Spleen (tissue), 11 donors: ENCODE measurements around the gene BMAL2. TPM values are rescaled to one million over a fixed set of nuclear protein-coding genes. Genes with fewer than 3 reads are reported as not detected.

Experiments
- DNase-seq: peaks from one replicate; pipeline ENCODE4 v3.0.0-alpha.2; 2020
- H3K27ac ChIP-seq, 8 donors: fragments of 200-600 bp; sonication (generic) in 7 of 8; 1 replicate in 4 of 8; 2 replicates in 4 of 8; pipeline versions ENCODE4 v1.5.0 to v1.8.0; 2016 to 2021; ENCODE audit warnings: inconsistent platforms in 4 of 8, mild to moderate bottlenecking in 4 of 8, moderate library complexity in 1 of 8
- H3K27me3 ChIP-seq, 7 donors: fragments of 200-600 bp; sonication (generic) in 6 of 7; replicated peaks in 1 of 7; 1 replicate in 4 of 7; 2 replicates in 3 of 7; pipeline versions ENCODE4 v1.5.0 to v1.8.0; 2016 to 2021; ENCODE audit warnings: inconsistent platforms in 3 of 7, mild to moderate bottlenecking in 1 of 7
- H3K36me3 ChIP-seq, 6 donors: fragments of 200-600 bp; sonication (generic) in 5 of 6; 1 replicate in 4 of 6; 2 replicates in 2 of 6; pipeline versions ENCODE4 v1.5.0 to v1.8.0; 2016 to 2021; ENCODE audit warnings: inconsistent platforms in 2 of 6
- H3K4me1 ChIP-seq, 6 donors: fragments of 200-600 bp; sonication (generic) in 5 of 6; 1 replicate in 3 of 6; 2 replicates in 3 of 6; pipeline versions ENCODE4 v1.5.0 to v1.8.0; 2016 to 2021; ENCODE audit warnings: inconsistent platforms in 3 of 6
- H3K4me3 ChIP-seq, 8 donors: fragments of 200-600 bp; sonication (generic) in 7 of 8; 1 replicate in 4 of 8; 2 replicates in 4 of 8; pipeline versions ENCODE4 v1.5.0 to v1.8.0; 2016 to 2021; ENCODE audit warnings: inconsistent platforms in 4 of 8, mild to moderate bottlenecking in 4 of 8, moderate library complexity in 2 of 8
- H3K9me3 ChIP-seq, 8 donors: fragments of 200-600 bp; sonication (generic) in 7 of 8; 1 replicate in 4 of 8; 2 replicates in 4 of 8; pipeline versions ENCODE4 v1.5.0 to v1.8.0; 2016 to 2021; ENCODE audit warnings: inconsistent platforms in 4 of 8
- CTCF ChIP-seq, 11 experiments: fragments of 200-600 bp in 7 of 11; fragments of 450-650 bp in 4 of 11; sonication (generic) in 4 of 11; IDR thresholded peaks in 8 of 11; conservative IDR thresholded peaks in 3 of 11; 1 replicate in 7 of 11; 2 replicates in 4 of 11; pipeline versions ENCODE4 v1.4.0 to v1.8.0; 2016 to 2021; ENCODE audit warnings: antibody characterized with exemption in 11 of 11, inconsistent platforms in 4 of 11, mild to moderate bottlenecking in 1 of 11
- POLR2A ChIP-seq, 3 donors: fragments of 450-650 bp; IDR thresholded peaks; one replicate each; pipeline ENCODE4 v1.5.1; 2017; ENCODE audit warnings: antibody characterized with exemption in 3 of 3, mild to moderate bottlenecking in 1 of 3
- POLR2AphosphoS5 ChIP-seq, 3 donors: sonication (generic); formaldehyde crosslinking; IDR thresholded peaks; one replicate each; pipeline ENCODE4 v1.5.1; 2017; ENCODE audit warnings: antibody characterized with exemption in 3 of 3
- WGBS, 5 donors: extraction: QIAGEN DNeasy Blood & Tissue Kit in 3 of 5; methylation state at CpG; one replicate each; pipeline versions ENCODE4 v1.1.5 to v1.1.7; 2013 to 2018; 5-methylcytosine and 5-hydroxymethylcytosine counted together
- intact Hi-C: fragments of 100-400 bp; cut with DNase I; formaldehyde crosslinking; loops from one replicate; pipeline ENCODE4 v1.15.0; 2023; ENCODE audit warnings: low total_unique reads
- polyA plus RNA-seq, 3 donors: library from polyadenylated mRNA; stranded (reverse); fragments of 200-250 nt; gene quantifications; one replicate each; pipeline ENCODE4 v1.2.1, GENCODE V29; 2013
- total RNA-seq, 7 donors: library from RNA; depleted of rRNA in 3 of 7; stranded (reverse); fragments of >200 nt in 3 of 7; fragmentation: NEBNext Ultra II Directional in 4 of 7; extraction: Animal tissue kit (Norgen Biotek cat#: 25700) in 4 of 7; gene quantifications; one replicate each; pipeline versions ENCODE4 v1.1.0 to v1.2.1, GENCODE V29; 2016 to 2021
- donor health status: healthy with polysubstance abuse.
- donor health status: DM: no; HTN: no; CAD: no; lungs with moderate emphysema.
- donor health status: DM: no; HTN: no; CAD: no.
- donor health status: Bipolar disorder and iron deficiency.
- donor health status: healthy.
- donor health status: DM: no; HTN: no; CAD: no.
- donor health status: DM: yes; HTN: yes; CAD: no.

The BMAL2 gene
- total and polyA plus RNA-seq, 10 donors, result 0.67 to 3.7 (median 1.6) TPM

- Histone ChIP-seq H3K4me1 (no peaks in the 10 kb centered on the region), H3K4me3 (no peak overlapping the region), H3K27me3 (no peaks in the 10 kb centered on the region), H3K27ac (no peak overlapping the region), H3K9me3 (no peaks in the 10 kb centered on the region), H3K36me3 (peaks cover 0 to 99% (median 52%) of the 10 kb centered on the region in 6 donors)
- intact Hi-C loops, result no loop called here
- DNase-seq, result no peak
- no peak for TF ChIP-seq CTCF (IDR thresholded peaks at IDR 0.05 in 8 of 11, conservative IDR thresholded peaks at IDR 0.05 in 3 of 11)
- WGBS, 5 donors, result 56 to 81% (median 64%) methylated on average over 1 of the region's 1 CpG
Observed at GRCh38 chr12:27319409-27319808, 13.2 kb upstream of the BMAL2 start.

DNA sequence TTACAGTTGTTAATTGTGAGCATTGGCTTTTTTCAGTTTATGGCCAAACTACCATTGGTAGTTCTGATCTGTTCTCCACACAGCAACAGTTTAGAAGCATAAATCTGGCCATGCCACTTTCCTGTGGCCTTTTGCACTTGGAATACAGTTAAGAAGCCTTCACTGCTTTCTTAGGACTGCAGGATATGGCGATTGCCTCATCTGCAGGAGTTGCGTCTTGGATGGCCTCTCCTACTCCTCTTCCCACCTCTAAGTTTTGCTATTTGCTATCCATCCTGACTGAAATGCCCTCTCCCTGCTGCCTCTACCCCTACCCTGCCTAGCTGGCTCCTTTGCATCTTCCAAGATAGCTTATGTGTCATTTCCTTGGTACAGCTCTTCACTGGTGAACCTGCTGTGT is 12.8 kb upstream of the BMAL2 start:
- intact Hi-C loops, result no loop called here
- 83 to 98% (median 92%) methylated on average over 2 of the region's 2 CpGs for WGBS, 5 donors
- TF ChIP-seq POLR2AphosphoS5 (IDR thresholded peaks at IDR 0.05), result no peak

DNA sequence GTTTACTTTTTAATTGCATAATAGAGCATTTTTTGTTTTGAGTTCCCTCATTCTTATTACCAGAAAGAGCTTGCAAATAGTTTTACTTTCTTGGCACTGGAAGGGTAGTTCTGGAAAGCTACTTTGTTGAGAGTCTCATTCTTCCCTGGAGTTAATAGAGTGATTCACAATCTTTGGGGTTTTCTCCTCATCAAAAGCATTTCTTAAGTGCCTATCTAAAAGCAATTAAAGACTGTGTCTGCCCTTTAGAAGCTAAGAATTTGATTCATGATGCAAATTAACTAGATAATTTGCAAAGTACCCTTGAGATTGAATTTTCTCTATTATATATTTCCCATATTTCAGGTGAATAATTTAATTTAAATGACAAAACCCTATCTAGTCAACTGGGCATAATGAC is 8.1 kb upstream of the BMAL2 start:
- intact Hi-C loops, result no loop called here
- Histone ChIP-seq H3K9me3 (no peaks in the 10 kb centered on the region), H3K27ac (no peak overlapping the region), H3K27me3 (peaks cover 0 to 2% (median 0%) of the 10 kb centered on the region in 7 donors), H3K4me3 (no peak overlapping the region), H3K4me1 (no peaks in the 10 kb centered on the region), H3K36me3 (peaks cover 0 to 82% (median 26%) of the 10 kb centered on the region in 6 donors)
- TF ChIP-seq POLR2A (IDR thresholded peaks at IDR 0.05) (no peak), POLR2AphosphoS5 (IDR thresholded peaks at IDR 0.05) (no peak)
- DNase-seq, result no peak

More for the DNA sequence above, 12.8 kb upstream of the BMAL2 start:
- Histone ChIP-seq H3K27ac (no peak overlapping the region), H3K4me1 (no peaks in the 10 kb centered on the region), H3K36me3 (peaks cover 0 to 99% (median 50%) of the 10 kb centered on the region in 6 donors), H3K4me3 (no peak overlapping the region), H3K9me3 (no peaks in the 10 kb centered on the region), H3K27me3 (no peaks in the 10 kb centered on the region)
- no peak for DNase-seq

DNA sequence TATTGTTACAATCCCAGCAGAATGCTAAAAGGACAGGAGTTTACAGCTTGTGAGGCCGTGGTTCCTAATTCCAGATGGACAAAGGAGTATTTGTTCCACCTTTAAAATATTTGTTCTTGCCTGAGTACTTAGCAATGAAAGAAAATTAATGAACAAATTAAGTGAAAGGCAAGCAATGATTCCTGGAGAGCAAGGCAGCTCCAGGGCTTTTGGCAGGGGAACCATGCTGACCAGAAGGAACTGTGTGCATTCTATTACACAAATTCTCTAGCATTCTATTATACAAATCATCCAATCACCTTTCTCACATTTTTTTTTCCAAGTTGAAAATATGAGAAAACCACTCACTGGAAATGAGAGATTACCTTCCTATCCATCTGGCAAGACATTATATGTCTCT is 1.8 kb upstream of the BMAL2 start:
- peaks cover 0 to 21% (median 3%) of the 10 kb centered on the region in 6 donors for H3K36me3 ChIP-seq
- H3K4me3 ChIP-seq, result no peak overlapping the region
- peaks cover 0 to 49% (median 20%) of the 10 kb centered on the region in 7 donors for H3K27me3 ChIP-seq
- no peak overlapping the region for H3K27ac ChIP-seq
- TF ChIP-seq POLR2A (IDR thresholded peaks at IDR 0.05) (no peak), CTCF (IDR thresholded peaks at IDR 0.05 in 8 of 11, conservative IDR thresholded peaks at IDR 0.05 in 3 of 11) (no peak), POLR2AphosphoS5 (IDR thresholded peaks at IDR 0.05) (no peak)
- H3K9me3 ChIP-seq, result no peaks in the 10 kb centered on the region
- WGBS, 5 donors, result 89 to 100% (median 96%) methylated on average over 1 of the region's 1 CpG
- intact Hi-C loops, result no loop called here
- H3K4me1 ChIP-seq, result peaks cover 4 to 30% (median 19%) of the 10 kb centered on the region in 6 donors
- no peak for DNase-seq

GRCh38 chr12:27331291-27331926 is 1.2 kb upstream of the BMAL2 start:
- 36 to 62% (median 38%) methylated on average over 7 of the region's 7 CpGs for WGBS, 5 donors
- no peak for DNase-seq
- TF ChIP-seq CTCF (IDR thresholded peaks at IDR 0.05 in 8 of 11, conservative IDR thresholded peaks at IDR 0.05 in 3 of 11) (no peak), POLR2A (IDR thresholded peaks at IDR 0.05) (no peak), POLR2AphosphoS5 (IDR thresholded peaks at IDR 0.05) (no peak)
- no peaks in the 10 kb centered on the region for H3K9me3 ChIP-seq
- no peak overlapping the region for H3K27ac ChIP-seq
- intact Hi-C loops, result no loop called here
- peaks cover 4 to 30% (median 19%) of the 10 kb centered on the region in 6 donors for H3K4me1 ChIP-seq
- peaks cover 0 to 49% (median 20%) of the 10 kb centered on the region in 7 donors for H3K27me3 ChIP-seq
- no peak overlapping the region for H3K4me3 ChIP-seq
- peaks cover 0 to 15% (median 3%) of the 10 kb centered on the region in 6 donors for H3K36me3 ChIP-seq
